H9 (cell line): ENCODE measurements around the gene SLC49A4. TPM values are rescaled to one million over a fixed set of nuclear protein-coding genes. Genes with fewer than 3 reads are reported as not detected.

Source experiments
- DNase-seq: peaks from one replicate; pipeline ENCODE4 v3.0.0-alpha.2; 2017
- H2AFZ ChIP-seq: one replicate; pipeline ENCODE4 v1.6.1; 2013; ENCODE audit warnings: mild to moderate bottlenecking, low read length, control low read depth, moderate library complexity
- H2AK5ac ChIP-seq: 2 replicates; pipeline ENCODE4 v1.6.1; 2013; ENCODE audit warnings: low read length, control low read depth, mixed read lengths; ENCODE audit not compliant: insufficient read length
- H2BK120ac ChIP-seq: one replicate; pipeline ENCODE4 v1.6.1; 2013; ENCODE audit warnings: low read depth, mild to moderate bottlenecking, low read length, control low read depth, inconsistent platforms; ENCODE audit not compliant: poor library complexity, severe bottlenecking
- H2BK12ac ChIP-seq: 2 replicates; pipeline ENCODE4 v1.6.1; 2013; ENCODE audit warnings: low read length, control low read depth, mixed read lengths, low read depth; ENCODE audit not compliant: insufficient read length
- H2BK15ac ChIP-seq: 2 replicates; pipeline ENCODE4 v1.6.1; 2013; ENCODE audit warnings: low read depth, low read length, control low read depth
- H2BK20ac ChIP-seq: one replicate; pipeline ENCODE4 v1.6.1; 2013; ENCODE audit warnings: low read depth, mild to moderate bottlenecking, low read length, control low read depth, inconsistent platforms; ENCODE audit not compliant: poor library complexity, severe bottlenecking
- H2BK5ac ChIP-seq: 2 replicates; pipeline ENCODE4 v1.6.1; 2013; ENCODE audit warnings: low read length, control low read depth, mixed read lengths; ENCODE audit not compliant: insufficient read length
- H3K14ac ChIP-seq: 2 replicates; pipeline ENCODE4 v1.6.1; 2013; ENCODE audit warnings: low read length, control low read depth; ENCODE audit not compliant: insufficient read depth
- H3K18ac ChIP-seq: 2 replicates; pipeline ENCODE4 v1.6.1; 2013; ENCODE audit warnings: low read depth, mild to moderate bottlenecking, mixed read lengths, low read length, control low read depth; ENCODE audit not compliant: insufficient read length
- H3K23ac ChIP-seq: 2 replicates; pipeline ENCODE4 v1.6.1; 2013; ENCODE audit warnings: low read length, control low read depth, mixed read lengths, low read depth; ENCODE audit not compliant: insufficient read length
- H3K23me2 ChIP-seq: 2 replicates; pipeline ENCODE4 v1.6.1; 2013; ENCODE audit warnings: low read depth, mild to moderate bottlenecking, mixed read lengths, low read length, control low read depth; ENCODE audit not compliant: insufficient read length, poor library complexity, severe bottlenecking
- H3K27ac ChIP-seq: 2 replicates; pipeline ENCODE4 v1.5.1; 2013; ENCODE audit warnings: low read length, control low read depth, mixed read lengths, low read depth; ENCODE audit not compliant: insufficient read length
- H3K27me3 ChIP-seq: 2 replicates; pipeline ENCODE4 v1.6.1; 2013; ENCODE audit warnings: low read length, control low read depth, inconsistent platforms; ENCODE audit not compliant: insufficient read depth
- H3K4ac ChIP-seq: 2 replicates; pipeline ENCODE4 v1.6.1; 2013; ENCODE audit warnings: low read depth, mild to moderate bottlenecking, control low read depth, inconsistent platforms, low read length, moderate library complexity
- H3K4me1 ChIP-seq: 2 replicates; pipeline ENCODE4 v1.6.1; 2013; ENCODE audit warnings: low read length, control low read depth, inconsistent platforms; ENCODE audit not compliant: insufficient read depth
- H3K4me2 ChIP-seq: 2 replicates; pipeline ENCODE4 v1.6.1; 2013; ENCODE audit warnings: low read length, control low read depth, mixed read lengths; ENCODE audit not compliant: insufficient read length, insufficient read depth
- H3K56ac ChIP-seq: 2 replicates; pipeline ENCODE4 v1.6.1; 2013; ENCODE audit warnings: low read depth, mild to moderate bottlenecking, mixed read lengths, low read length, control low read depth; ENCODE audit not compliant: insufficient read length
- H3K79me1 ChIP-seq: 2 replicates; pipeline ENCODE4 v1.6.1; 2013; ENCODE audit warnings: low read depth, mild to moderate bottlenecking, moderate library complexity, low read length, control low read depth, inconsistent platforms; ENCODE audit not compliant: insufficient read depth, poor library complexity, severe bottlenecking
- H3K79me2 ChIP-seq: 2 replicates; pipeline ENCODE4 v1.6.1; 2013; ENCODE audit warnings: low read length, control low read depth, inconsistent platforms; ENCODE audit not compliant: insufficient read depth
- H3K9ac ChIP-seq: 2 replicates; pipeline ENCODE4 v1.6.1; 2013; ENCODE audit warnings: low read length, control low read depth, mixed read lengths; ENCODE audit not compliant: insufficient read length; ENCODE audit errors: extremely low read depth
- H3K9me3 ChIP-seq: one replicate; pipeline ENCODE4 v1.6.1; 2013; ENCODE audit warnings: low read depth, low read length, inconsistent platforms; ENCODE audit not compliant: control insufficient read depth
- H3T11ph ChIP-seq: one replicate; pipeline ENCODE4 v1.6.1; 2013; ENCODE audit warnings: mild to moderate bottlenecking, low read length, control low read depth, inconsistent platforms
- H4K20me1 ChIP-seq: one replicate; pipeline ENCODE4 v1.6.1; 2013; ENCODE audit not compliant: control insufficient read depth, insufficient read length, insufficient read depth
- H4K5ac ChIP-seq: 2 replicates; pipeline ENCODE4 v1.6.1; 2013; ENCODE audit warnings: low read depth, mild to moderate bottlenecking, mixed read lengths, low read length, control low read depth; ENCODE audit not compliant: insufficient read length
- H4K8ac ChIP-seq: replicated peaks from 2 replicates; pipeline ENCODE4 v1.6.1; 2013; ENCODE audit warnings: low read length, control low read depth, mixed read lengths, low read depth; ENCODE audit not compliant: insufficient read length
- H4K91ac ChIP-seq: 2 replicates; pipeline ENCODE4 v1.6.1; 2013; ENCODE audit warnings: low read depth, mild to moderate bottlenecking, moderate library complexity, mixed read lengths, low read length, control low read depth; ENCODE audit not compliant: insufficient read length
- H3K27ac Mint-ChIP-seq, 3 experiments: 2 replicates in 2 of 3; 3 replicates in 1 of 3; pipeline ENCODE4 v1.8.0; 2020 to 2021; ENCODE audit warnings: mixed read lengths in 3 of 3, mild to moderate bottlenecking in 1 of 3, moderate library complexity in 1 of 3
- H3K27me3 Mint-ChIP-seq: 2 replicates; pipeline ENCODE4 v1.8.0; 2021; ENCODE audit warnings: low read depth, mild to moderate bottlenecking, moderate library complexity, mixed read lengths
- H3K36me3 Mint-ChIP-seq, 3 experiments: 2 replicates in 2 of 3; 3 replicates in 1 of 3; pipeline ENCODE4 v1.8.0; 2020 to 2021; ENCODE audit warnings: low read depth in 3 of 3, mixed read lengths in 3 of 3; ENCODE audit not compliant: insufficient read depth in 1 of 3
- H3K4me1 Mint-ChIP-seq, 2 experiments: 2 replicates each; pipeline ENCODE4 v1.8.0; 2020; ENCODE audit warnings: mixed read lengths in 2 of 2
- H3K4me3 Mint-ChIP-seq, 2 experiments: 2 replicates in 1 of 2; 3 replicates in 1 of 2; pipeline ENCODE4 v1.8.0; 2020 to 2021; ENCODE audit warnings: mild to moderate bottlenecking in 2 of 2, mixed read lengths in 2 of 2, moderate library complexity in 1 of 2
- H3K9me3 Mint-ChIP-seq, 2 experiments: 2 replicates in 1 of 2; 3 replicates in 1 of 2; pipeline ENCODE4 v1.8.0; 2020; ENCODE audit warnings: mild to moderate bottlenecking in 2 of 2, mixed read lengths in 2 of 2, moderate library complexity in 1 of 2
- CTCF ChIP-seq: fragments of 200-600 bp; sonication (generic); conservative IDR thresholded peaks from 3 replicates; pipeline ENCODE4 v1.8.0; 2021; ENCODE audit warnings: antibody characterized with exemption, mild to moderate bottlenecking
- WGBS: extraction: QIAGEN DNeasy Blood & Tissue Kit; methylation state at CpG from one replicate; pipeline ENCODE4 v1.1.7; 2013; ENCODE audit warnings: missing lambda C conversion rate, low lambda C conversion rate, mixed read lengths; ENCODE audit not compliant: insufficient read length; ENCODE audit errors: extremely low coverage; 5-methylcytosine and 5-hydroxymethylcytosine counted together
- total RNA-seq: library from RNA; stranded (reverse); gene quantifications from 2 replicates; pipeline ENCODE4 v1.2.1, GENCODE V29; 2021

SLC49A4 gene
- total RNA-seq, 1 experiment from 2014 or later, result 10.7 TPM

DNA sequence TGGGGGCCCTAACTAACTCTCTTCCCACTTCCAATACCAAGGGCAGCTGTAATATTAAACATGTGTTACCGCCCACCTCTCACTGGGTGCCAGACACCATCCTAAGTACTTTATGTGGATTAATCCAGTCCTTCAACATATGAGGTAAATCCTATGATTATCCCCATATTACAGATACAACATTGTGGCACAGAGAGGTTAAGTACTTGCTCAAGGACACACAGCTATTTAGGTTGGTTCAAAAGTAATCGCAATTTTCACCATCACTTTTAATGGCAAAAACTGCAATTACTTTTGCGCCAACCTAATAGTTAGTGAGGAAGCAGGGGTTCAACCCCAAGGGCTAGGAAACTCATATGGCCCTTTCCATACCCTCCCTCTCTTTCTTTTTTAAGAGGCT is 131.9 kb downstream of the SLC49A4 start:
- Histone ChIP-seq H2BK20ac (no peak overlapping the region), H2BK120ac (no peak overlapping the region), H4K20me1 (no peaks in the 10 kb centered on the region), H3K4me1 (no peaks in the 10 kb centered on the region), H2BK15ac (no peak overlapping the region), H3K4me2 (no peak overlapping the region), H3K18ac (no peak overlapping the region), H3K79me1 (no peaks in the 10 kb centered on the region), H2AK5ac (no peak overlapping the region), H3K56ac (no peak overlapping the region), H3K9me3 (no peaks in the 10 kb centered on the region), H4K8ac (no peak overlapping the region), H3K23ac (no peak overlapping the region), H3K4ac (no peak overlapping the region), H3K14ac (no peak overlapping the region), H3K23me2 (peaks cover 4% of the 10 kb centered on the region), H4K5ac (no peak overlapping the region), H3K9ac (no peak overlapping the region), H3K27ac (no peak overlapping the region), H3K79me2 (no peaks in the 10 kb centered on the region), H2BK5ac (no peak overlapping the region), H2BK12ac (no peak overlapping the region), H4K91ac (no peak overlapping the region), H3K27me3 (peaks cover 8% of the 10 kb centered on the region; the same call in 1 of the 2 replicates), H2AFZ (no peak overlapping the region), H3T11ph (no peak overlapping the region)
- Mint-ChIP-seq H3K4me3 (no peak overlapping the region), H3K27ac (no peak overlapping the region), H3K36me3 (no peaks in the 10 kb centered on the region), H3K9me3 (no peaks in the 10 kb centered on the region), H3K27me3 (peaks cover 1% of the 10 kb centered on the region; the same call in 1 of the 2 replicates), H3K4me1 (no peaks in the 10 kb centered on the region)
- WGBS, result no CpG with 5 or more reads among the region's 3 CpGs
- DNase-seq, result no peak
- TF ChIP-seq CTCF, result no peak
